GM10248 (cell line): Measurements from ENCODE around the gene ATG4A.

ENCODE experiments used
- CTCF ChIA-PET: fragments of 300-600 bp; sonication (Branson Sonifier 250); formaldehyde crosslinking; extraction: SDS; loops from one replicate; lab custom pipeline; 2021; ENCODE audit warnings: antibody characterized with exemption; lab: Yijun Ruan, JAX
- POLR2A ChIA-PET: fragments of 350-650 bp; sonication (Branson Sonifier 250); formaldehyde crosslinking; extraction: SDS; loops from one replicate; lab custom pipeline; 2020; ENCODE audit warnings: antibody characterized with exemption; lab: Yijun Ruan, JAX
- DNase-seq: peaks from one replicate; pipeline ENCODE4 v3.0.0; 2012; ENCODE audit errors: extremely low spot score
- CTCF ChIP-seq: IDR thresholded peaks from 2 replicates; pipeline ENCODE4 v1.5.1; 2012; ENCODE audit warnings: mild to moderate bottlenecking, low read depth; ENCODE audit errors: extremely low read depth, missing control alignments, control extremely low read depth

Gene ATG4A

DNA sequence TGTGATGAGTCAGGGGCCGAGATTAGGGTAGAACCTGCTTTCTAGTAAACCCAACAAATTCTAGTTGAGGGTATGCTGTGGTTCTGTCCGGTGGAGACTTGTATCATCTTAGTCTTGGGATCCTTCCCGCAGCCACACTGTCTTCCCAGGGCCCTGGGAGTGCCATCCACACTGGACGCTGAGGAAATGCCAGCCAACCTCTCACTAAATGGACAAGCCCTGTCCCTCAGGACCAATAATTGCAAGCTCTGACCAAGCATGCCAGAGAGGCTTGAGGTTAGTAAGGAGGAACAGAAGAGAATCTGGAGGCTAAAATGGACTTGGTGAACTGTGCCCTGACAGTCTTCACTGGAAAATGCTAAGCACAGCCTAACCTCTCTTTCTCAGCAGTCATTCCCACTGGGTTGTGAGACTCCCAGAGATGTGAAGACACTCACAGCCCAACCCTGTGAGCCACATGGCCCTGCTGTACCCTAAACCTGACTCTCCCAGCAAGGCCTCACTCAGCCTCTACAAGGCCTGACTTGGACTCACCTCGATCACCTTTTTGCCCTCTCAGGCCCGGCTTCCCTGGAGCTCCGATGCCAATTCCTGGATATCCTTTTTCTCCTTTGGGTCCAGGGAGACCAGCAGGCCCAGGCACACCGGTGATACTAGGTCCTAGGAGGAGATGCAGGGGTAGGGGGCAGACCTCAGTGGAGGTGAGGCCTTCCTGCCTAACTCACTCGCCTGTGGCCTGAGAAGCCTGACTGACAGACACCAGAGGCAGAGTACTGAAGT is 77.6 kb downstream of the ATG4A start:
- no peak for DNase-seq
- TF ChIP-seq CTCF = no peak
- CTCF ChIA-PET = interaction anchor here (1.4 kb wide), 1 partner anchor 31 kb away, joined by 3 read pairs; no protein-coding TSS in a partner anchor
- POLR2A ChIA-PET = no interaction called here

DNA sequence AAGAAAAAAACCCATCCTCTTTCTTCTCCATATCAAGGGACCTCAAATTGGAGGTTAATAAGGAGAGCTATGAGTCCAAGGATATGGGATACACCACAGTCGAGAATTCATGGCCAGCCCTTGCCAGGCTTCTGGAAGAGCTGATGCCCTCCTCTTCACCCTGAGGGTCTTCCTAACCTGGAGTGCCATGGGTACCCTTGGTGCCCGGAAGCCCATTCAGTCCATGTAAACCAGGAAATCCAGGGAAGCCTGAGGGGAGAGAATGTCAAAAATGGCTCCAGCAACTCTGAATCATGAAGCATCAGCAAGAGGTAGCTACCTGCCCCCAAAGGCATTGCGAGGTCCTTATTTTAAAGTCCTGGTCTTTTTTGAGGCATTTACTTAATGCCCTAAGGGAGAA is 78.2 kb downstream of the ATG4A start:
- no peak for TF ChIP-seq CTCF
- CTCF ChIA-PET = no interaction called here
- POLR2A ChIA-PET = no interaction called here
- no peak for DNase-seq

DNA sequence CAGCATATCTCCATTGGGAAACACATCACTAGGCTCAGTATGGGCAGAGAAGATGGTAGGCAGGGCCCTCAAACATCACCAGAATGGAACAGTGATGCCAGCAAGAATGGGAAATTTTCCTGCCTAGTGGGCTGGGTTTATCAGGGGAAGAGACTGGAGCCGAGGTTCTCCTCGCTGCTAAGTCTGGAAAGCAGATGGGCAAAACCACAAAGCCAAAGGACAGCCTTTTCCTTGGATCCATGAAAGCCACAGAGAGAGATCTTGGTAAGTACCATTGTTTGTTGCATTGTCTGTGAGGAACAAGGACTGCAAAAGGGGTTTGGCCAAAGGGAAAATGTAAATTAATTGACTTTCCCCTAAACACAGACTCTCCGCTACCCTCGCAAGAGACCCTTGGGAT is 80.1 kb downstream of the ATG4A start:
- TF ChIP-seq CTCF = no peak
- no peak for DNase-seq
- CTCF ChIA-PET = no interaction called here
- POLR2A ChIA-PET = no interaction called here

DNA sequence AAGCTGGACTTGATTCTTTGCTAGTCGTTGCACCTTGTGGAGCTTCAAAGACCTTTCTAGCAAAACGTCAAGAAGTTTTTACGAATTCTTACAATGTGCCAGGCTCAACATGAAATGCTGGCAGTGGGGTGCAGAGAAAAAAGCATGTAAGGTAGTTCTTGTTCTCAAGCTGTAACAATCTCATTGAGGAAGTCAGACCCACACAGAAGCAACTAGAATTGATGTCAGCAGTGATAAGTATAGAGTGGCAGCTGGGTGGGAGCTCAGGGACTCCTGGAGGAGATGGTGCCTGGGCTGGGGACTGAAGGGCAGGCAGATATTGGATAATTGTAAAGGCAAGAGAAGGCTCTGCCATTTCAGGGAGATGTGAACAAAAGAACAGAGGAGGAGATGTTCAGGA is 82.3 kb downstream of the ATG4A start:
- ChIA-PET CTCF (interaction anchor here (1.6 kb wide), 1 partner anchor 26 kb away, joined by 3 read pairs; no protein-coding TSS in a partner anchor), POLR2A (no interaction called here)
- DNase-seq = no peak

DNA sequence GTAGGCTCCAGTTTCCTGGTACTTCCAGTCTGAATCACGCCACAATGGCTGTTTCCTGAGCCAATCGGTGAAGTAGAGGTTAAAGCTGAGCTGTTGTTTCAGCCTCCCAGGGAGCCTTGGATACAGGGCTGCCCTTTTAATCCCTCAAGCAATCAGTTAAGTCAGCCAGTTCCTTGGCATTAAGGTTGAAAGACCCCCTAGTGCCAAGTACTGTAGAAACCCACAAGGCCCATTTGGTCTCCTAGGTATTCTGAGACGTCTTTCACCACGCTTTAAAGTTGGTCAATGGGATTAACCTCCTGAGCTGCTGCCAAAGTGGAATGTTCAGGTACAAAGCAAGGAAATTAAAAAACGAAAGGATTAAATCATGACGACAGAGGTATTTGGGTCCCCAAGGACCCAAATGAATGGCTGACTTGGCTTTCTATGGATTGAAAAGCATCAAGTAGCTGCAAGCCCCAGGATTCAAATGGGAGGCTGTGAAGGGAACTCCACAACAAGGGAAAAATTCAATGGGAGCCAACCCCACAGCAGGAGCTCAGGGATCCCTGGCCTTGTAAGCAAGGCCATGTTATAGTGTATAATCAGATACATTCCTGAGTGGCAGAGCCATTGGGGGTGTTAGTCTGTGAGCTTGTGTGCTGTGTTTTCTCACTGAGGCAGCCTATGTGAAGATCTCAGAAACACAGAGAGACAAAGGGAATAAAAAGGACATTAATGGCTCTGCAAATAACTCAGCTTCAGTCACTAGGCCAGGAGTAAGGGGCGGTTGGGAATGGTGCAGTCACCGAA is 86.0 kb downstream of the ATG4A start:
- ChIA-PET POLR2A (no interaction called here), CTCF (no interaction called here)
- no peak for DNase-seq
- TF ChIP-seq CTCF = no peak

More for the DNA sequence above, 82.3 kb downstream of the ATG4A start:
- TF ChIP-seq CTCF = no peak

DNA sequence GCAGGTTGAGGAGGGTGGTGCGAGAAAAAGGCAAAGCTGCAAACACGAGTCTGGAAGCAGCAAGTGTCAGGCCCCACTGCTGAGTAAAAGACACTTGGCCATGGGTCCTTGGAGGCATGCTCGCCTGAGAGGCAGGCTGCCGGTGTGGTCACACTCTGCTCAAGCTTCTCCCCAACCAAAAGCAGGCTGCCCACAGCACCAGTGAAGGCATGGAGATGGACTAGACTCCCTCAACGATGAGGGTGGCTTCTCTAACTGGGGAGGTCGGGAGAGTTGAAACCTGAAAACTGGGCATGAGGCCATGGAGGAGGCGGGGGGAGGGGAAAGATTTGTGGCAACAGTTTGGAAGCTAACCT is 86.5 kb downstream of the ATG4A start:
- TF ChIP-seq CTCF = no peak
- ChIA-PET POLR2A (no interaction called here), CTCF (interaction anchor here (1.2 kb wide), 1 partner anchor 10 kb away, joined by 3 read pairs; no protein-coding TSS in a partner anchor)
- DNase-seq = no peak
